Mucosa of rectum (tissue), 2 donors: ENCODE measurements around the gene CEP78.
"Not testable (repeated sequence)": the region's sequence is repeated elsewhere in the genome, so short reads cannot be mapped to it uniquely, and the experiment has no call there.

ENCODE experiments used
- H3K27ac ChIP-seq, 2 donors: one replicate each; pipeline ENCODE4 v1.7.0; 2013; ENCODE audit warnings: inconsistent platforms in 2 of 2, low read depth in 2 of 2, low read length in 2 of 2
- H3K27me3 ChIP-seq, 2 donors: one replicate each; pipeline ENCODE4 v1.7.0; 2013; ENCODE audit warnings: low read length in 2 of 2; ENCODE audit not compliant: control insufficient read depth in 2 of 2, insufficient read depth in 2 of 2
- H3K36me3 ChIP-seq, 2 donors: one replicate each; pipeline ENCODE4 v1.7.0; 2013; ENCODE audit warnings: low read length in 2 of 2; ENCODE audit not compliant: control insufficient read depth in 2 of 2, insufficient read depth in 2 of 2
- H3K4me1 ChIP-seq, 2 donors: one replicate each; pipeline ENCODE4 v1.7.0; 2013; ENCODE audit warnings: low read length in 2 of 2, mild to moderate bottlenecking in 1 of 2; ENCODE audit not compliant: control insufficient read depth in 2 of 2, insufficient read depth in 2 of 2
- H3K4me3 ChIP-seq, 2 donors: one replicate each; pipeline ENCODE4 v1.7.0; 2013; ENCODE audit warnings: low read length in 2 of 2
- H3K9ac ChIP-seq, 2 donors: one replicate each; pipeline ENCODE4 v1.7.0; 2013; ENCODE audit warnings: low read length in 2 of 2, low read depth in 1 of 2, mild to moderate bottlenecking in 1 of 2
- H3K9me3 ChIP-seq, 2 donors: one replicate each; pipeline ENCODE4 v1.7.0; 2013; ENCODE audit warnings: low read length in 2 of 2; ENCODE audit not compliant: control insufficient read depth in 2 of 2
- donor health status: healthy.
- donor health status: Normal muscosa, but diverticular disease.

Gene CEP78

DNA sequence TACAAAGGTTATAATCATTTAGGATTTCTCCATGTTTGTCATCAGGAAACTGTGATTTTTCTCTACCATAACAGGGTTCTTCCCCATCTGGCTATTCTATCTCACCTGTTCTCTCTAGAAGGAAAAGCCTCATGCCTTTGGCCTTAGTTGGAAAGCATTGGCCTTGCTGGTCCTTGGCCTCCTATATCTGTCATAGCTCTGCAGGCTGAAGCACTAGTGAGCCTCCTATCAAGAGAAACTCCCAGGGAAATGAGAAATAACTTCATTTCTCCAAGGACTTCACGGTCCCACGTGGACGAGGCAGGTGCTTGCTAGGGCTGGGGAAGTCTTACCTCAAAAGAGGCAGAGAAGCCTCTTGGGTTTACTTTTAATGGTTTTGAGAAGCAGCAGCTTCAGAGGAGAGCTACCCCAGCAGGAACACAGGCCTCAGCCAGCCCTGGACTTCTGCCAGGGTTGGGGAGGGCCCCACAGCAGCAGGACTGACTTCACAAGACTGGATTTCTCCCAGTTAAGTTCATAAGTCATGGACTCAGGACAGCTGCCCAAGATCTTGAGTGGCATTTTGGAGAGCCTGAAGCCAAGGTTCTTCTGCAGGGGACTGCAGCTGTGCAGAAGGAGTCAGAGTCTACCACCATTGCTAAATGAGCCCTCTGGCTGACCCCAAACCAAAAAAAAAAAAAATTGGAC, 45.2 kb downstream of the CEP78 start:
- Histone ChIP-seq H3K27ac (no peak overlapping the region), H3K9ac (no peak overlapping the region), H3K9me3 (no peaks in the 10 kb centered on the region), H3K27me3 (no peaks in the 10 kb centered on the region), H3K36me3 (no peaks in the 10 kb centered on the region), H3K4me3 (no peak overlapping the region), H3K4me1 (no peaks in the 10 kb centered on the region)

DNA sequence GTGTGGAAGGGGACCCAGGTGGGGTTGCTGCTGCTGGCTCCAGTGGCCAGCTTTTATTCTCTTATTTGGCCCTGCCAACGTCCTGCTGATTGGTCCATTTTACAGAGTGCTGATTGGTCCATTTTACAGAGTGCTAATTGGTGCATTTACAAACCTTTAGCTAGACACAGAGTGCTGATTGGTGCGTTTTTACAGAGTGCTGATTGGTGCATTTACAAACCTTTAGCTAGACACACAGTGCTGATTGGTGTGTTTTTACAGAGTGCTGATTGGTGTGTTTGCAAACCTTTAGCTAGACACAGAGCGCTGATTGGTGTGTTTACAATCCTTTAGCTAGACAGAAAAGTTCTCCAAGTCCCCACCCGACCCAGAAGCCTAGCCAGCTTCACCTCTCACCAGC, 48.3 kb downstream of the CEP78 start:
- H3K4me1 ChIP-seq, H3K9ac ChIP-seq, H3K27ac ChIP-seq, H3K27me3 ChIP-seq, H3K9me3 ChIP-seq, H3K4me3 ChIP-seq, H3K36me3 ChIP-seq: not testable (repeated sequence)

GRCh38 chr9:78286125-78286524, 50.2 kb downstream of the CEP78 start:
- no peaks in the 10 kb centered on the region for H3K27me3 ChIP-seq
- no peak overlapping the region for H3K27ac ChIP-seq
- H3K9me3 ChIP-seq = no peaks in the 10 kb centered on the region
- H3K36me3 ChIP-seq = no peaks in the 10 kb centered on the region
- no peaks in the 10 kb centered on the region for H3K4me1 ChIP-seq
- no peak overlapping the region for H3K4me3 ChIP-seq
- no peak overlapping the region for H3K9ac ChIP-seq

- Histone ChIP-seq H3K9me3 (no peaks in the 10 kb centered on the region), H3K4me1 (no peaks in the 10 kb centered on the region), H3K36me3 (no peaks in the 10 kb centered on the region), H3K4me3 (no peak overlapping the region), H3K27ac (no peak overlapping the region), H3K9ac (no peak overlapping the region), H3K27me3 (no peaks in the 10 kb centered on the region)
Measured at GRCh38 chr9:78286946-78287388, 51.1 kb downstream of the CEP78 start.

- no peaks in the 10 kb centered on the region for H3K36me3 ChIP-seq
- no peaks in the 10 kb centered on the region for H3K27me3 ChIP-seq
- H3K4me1 ChIP-seq = no peaks in the 10 kb centered on the region
- no peak overlapping the region for H3K4me3 ChIP-seq
- H3K27ac ChIP-seq = no peak overlapping the region
- no peak overlapping the region for H3K9ac ChIP-seq
- no peaks in the 10 kb centered on the region for H3K9me3 ChIP-seq
Measured at GRCh38 chr9:78288214-78288892, 52.5 kb downstream of the CEP78 start.

- Histone ChIP-seq H3K36me3 (no peaks in the 10 kb centered on the region), H3K4me1 (no peaks in the 10 kb centered on the region), H3K9me3 (no peaks in the 10 kb centered on the region), H3K9ac (no peak overlapping the region), H3K27ac (no peak overlapping the region), H3K27me3 (no peaks in the 10 kb centered on the region), H3K4me3 (no peak overlapping the region)
Measured at GRCh38 chr9:78289474-78289873, 53.6 kb downstream of the CEP78 start.

DNA sequence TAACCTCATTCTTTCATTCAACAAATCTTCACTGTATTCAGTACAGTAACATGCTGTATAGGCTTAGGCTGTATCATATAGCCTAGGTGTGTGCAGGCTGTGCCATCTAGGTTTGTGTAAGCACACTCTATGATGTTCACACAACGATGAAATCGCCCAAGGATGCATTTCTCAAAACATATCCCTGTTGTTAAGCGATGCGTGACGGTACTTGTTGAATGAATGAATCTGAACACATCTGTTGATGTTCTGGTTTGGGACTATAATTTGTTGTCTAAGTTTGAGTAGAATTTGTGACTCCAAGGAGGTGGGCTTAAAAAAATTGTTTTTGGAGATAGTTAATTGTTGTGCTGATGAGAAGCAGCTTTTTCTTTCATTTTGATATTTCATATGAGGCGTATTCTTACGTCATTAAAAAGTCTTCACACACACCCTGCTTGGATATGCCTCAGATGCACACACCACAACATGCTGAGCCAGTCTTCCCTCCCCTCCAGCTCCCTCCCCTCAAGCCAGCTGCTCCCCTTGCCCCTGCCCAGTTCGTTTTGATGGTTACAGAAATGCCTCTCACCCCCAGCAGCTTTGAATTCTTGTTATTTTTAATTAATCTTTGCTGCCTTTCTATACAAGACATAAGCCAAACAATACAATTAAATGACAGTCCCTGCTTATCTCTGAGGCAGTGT, 55.5 kb downstream of the CEP78 start:
- H3K4me3 ChIP-seq = no peak overlapping the region
- H3K27ac ChIP-seq = no peak overlapping the region
- no peaks in the 10 kb centered on the region for H3K27me3 ChIP-seq
- no peaks in the 10 kb centered on the region for H3K36me3 ChIP-seq
- H3K4me1 ChIP-seq = peaks cover 0 to 3% of the 10 kb centered on the region in 2 donors
- H3K9me3 ChIP-seq = no peaks in the 10 kb centered on the region
- no peak overlapping the region for H3K9ac ChIP-seq

DNA sequence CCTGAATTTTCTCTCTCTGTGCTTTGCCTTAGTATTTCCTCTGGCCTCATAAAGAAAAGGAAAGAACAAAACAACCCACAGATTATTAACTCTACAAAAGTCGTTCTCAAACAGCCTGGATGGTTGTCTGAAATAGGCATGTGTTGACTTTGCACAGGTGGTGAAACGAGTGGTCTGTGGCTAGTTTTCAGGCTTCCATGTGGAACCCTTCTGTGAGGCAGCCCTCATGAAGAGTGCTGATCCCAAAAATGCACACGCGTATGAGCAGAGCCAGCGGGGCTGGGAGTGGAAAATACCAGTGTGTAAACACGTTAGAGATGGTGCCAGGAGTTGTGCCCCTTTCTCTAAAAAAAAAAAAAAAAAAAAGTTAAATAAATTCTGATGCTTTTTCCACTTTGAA, 56.2 kb downstream of the CEP78 start:
- no peaks in the 10 kb centered on the region for H3K27me3 ChIP-seq
- no peak overlapping the region for H3K9ac ChIP-seq
- no peaks in the 10 kb centered on the region for H3K36me3 ChIP-seq
- peaks cover under 1 to 7% of the 10 kb centered on the region in 2 donors for H3K4me1 ChIP-seq
- no peak overlapping the region for H3K27ac ChIP-seq
- no peaks in the 10 kb centered on the region for H3K9me3 ChIP-seq
- no peak overlapping the region for H3K4me3 ChIP-seq

DNA sequence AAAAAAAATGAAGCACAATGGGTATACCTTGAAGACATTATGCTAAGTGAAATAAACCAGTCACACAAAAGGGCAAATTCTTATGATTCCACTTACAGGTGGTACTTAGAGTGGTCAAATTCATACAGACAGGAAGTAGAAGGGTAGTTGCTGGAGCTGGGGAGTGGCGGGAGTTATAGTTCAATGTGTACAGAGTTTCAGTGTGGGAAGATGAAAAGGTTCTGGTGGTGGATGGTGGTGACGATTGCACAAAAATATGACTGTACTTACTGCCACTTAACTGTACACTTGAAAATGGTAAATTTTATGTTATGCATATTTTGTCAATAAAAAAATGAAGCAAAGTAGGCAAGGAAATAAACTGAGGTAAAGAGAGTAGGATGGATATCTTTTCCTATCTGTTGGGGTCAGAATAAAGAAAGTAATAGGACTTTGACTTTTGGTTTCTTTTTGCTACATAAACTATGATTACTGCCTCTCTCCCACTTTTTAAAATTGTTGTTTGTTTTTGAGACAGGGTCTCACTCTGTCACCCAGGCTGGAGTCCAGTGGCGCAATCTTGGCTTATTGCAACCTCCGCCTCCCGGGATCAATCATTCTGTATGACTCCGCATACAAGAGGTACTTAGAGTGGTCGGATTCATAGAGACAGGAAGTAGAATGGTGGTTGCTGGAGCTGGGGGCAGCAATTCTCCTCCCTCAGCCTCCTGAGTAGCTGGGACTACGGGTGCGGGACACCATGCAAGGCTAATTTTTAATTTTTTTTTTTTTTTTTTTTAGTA, 57.0 kb downstream of the CEP78 start:
- no peak overlapping the region for H3K4me3 ChIP-seq
- H3K27me3 ChIP-seq = peaks cover 0 to 3% of the 10 kb centered on the region in 2 donors
- H3K27ac ChIP-seq = no peak overlapping the region
- peaks cover 9 to 15% of the 10 kb centered on the region in 2 donors for H3K4me1 ChIP-seq
- no peaks in the 10 kb centered on the region for H3K9me3 ChIP-seq
- no peaks in the 10 kb centered on the region for H3K36me3 ChIP-seq
- no peak overlapping the region for H3K9ac ChIP-seq
